GM21360 (cell line): ENCODE data around the gene KDM8.

Experiments used
- ATAC-seq: cut with Tn5 transposase; IDR thresholded peaks from one replicate; pipeline ENCODE4 v1.9.1; 2021; ENCODE audit warnings: mild to moderate bottlenecking, moderate library complexity; ENCODE audit not compliant: unreplicated experiment

KDM8 gene

DNA sequence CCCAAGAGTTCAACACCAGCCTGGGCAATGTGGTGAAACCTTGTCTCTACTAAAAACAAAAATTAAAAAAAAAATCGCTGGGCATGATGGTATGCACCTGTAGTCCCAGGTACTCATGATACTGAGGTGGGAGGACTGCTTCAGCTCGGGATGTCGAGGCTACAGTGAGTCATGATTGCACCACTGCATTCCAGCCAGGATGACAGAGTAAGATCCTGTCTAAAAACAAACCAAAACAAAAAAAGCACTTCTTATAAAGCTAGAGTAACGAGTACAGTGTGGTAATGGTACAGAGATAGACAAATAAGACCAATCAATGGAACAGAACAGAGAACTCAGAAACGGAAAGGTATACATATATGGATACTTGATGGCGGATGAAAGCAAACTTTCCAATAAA, 60.8 kb downstream of the KDM8 start:
- no peak for ATAC-seq

DNA sequence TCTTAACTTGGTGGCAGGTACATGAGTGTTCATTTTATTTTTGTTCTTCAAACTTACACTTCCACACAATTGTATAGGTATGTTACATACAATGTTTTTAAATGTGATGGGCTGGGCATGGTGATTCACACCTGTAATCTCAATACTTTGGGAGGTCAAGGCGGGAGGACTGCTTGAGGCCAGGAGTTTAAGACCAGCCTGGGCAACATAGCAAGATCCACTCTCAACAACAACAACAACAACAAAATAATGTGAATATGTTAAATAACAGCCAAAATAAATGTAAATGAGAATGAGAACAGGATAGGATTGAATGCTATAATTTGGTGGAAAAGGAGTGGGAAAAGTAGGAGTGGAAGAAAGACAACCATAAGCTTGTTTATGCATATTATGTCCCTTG, 62.7 kb downstream of the KDM8 start:
- ATAC-seq = no peak

DNA sequence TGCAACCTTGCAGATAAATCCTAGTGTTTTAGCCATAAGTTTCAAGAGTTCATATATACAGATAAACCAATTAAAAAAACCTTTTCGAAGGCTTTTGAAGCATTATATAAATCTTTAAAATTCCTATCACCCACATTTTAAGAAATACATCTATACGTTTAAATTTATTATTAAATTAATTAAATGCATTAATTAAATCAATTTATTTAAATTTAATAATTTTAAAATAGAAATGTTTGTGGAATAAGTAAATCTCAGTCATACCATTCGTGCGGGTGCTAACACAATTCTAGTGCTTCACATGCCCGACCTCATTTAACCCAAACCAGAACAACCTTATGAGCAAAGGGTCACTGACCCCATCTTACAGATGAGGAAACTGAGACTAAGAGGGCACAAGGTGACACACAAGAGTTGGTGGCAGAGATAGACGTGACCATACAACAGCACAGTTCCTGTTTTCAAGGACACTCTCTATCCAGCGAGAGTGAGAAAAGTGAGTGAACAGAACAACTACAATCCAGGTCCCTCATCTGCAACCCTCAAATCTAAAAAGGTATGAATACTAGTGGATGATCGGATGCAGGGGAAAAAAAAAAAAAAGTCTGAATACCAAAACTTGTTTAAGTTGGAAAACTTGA, 63.8 kb downstream of the KDM8 start:
- ATAC-seq = no peak

DNA sequence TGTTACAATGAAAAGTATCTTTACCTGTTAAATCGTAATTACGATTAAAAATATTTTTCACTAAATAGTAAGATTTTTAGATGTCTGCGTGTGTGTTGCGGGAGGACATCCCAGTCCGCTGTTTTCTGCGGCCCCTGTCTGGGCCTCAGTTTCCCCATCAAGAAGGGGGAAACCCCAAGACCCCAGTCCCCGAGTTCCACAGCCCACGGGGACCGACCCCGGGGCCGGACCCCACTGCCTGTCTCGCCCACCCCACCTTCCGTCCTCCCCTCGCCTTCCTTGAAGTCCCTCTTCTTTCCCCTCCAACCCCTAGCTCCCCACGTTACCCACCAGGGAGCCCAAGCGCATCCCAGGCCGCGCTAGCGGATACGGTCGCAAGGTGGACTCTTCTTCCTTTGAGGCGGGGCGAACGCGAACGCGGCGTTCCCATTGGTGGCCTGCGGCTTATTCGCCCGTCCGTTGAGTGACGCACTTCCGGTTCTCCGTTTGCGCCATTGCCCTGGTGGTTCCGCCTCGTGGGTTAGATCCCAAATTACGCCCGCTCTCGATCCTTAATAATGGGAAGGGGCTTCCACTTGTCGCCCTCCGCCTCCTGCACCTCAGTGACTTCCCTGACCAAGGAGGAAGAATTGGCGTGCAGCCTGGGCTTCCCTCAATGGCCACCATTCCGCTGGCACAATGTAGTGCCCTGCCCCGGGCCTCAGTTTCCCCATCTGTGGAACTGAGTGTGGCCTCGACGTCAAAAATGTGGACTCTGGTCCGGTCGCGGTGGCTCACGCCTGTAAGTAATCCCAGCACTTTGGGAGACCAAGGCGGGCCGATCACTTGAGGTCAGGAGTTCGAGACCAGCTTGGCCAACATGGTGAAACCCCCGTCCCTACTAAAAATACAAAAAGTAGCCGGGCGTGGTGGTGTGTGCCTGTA, 65.3 kb downstream of the KDM8 start, which contains the start of gene NSMCE1:
Gene NSMCE1 (minus strand): TSS at position 397 of the 924 bp plus-strand sequence. CDS start 11,202 bp downstream, outside the sequence.
- peak; percentile 92 for ATAC-seq

DNA sequence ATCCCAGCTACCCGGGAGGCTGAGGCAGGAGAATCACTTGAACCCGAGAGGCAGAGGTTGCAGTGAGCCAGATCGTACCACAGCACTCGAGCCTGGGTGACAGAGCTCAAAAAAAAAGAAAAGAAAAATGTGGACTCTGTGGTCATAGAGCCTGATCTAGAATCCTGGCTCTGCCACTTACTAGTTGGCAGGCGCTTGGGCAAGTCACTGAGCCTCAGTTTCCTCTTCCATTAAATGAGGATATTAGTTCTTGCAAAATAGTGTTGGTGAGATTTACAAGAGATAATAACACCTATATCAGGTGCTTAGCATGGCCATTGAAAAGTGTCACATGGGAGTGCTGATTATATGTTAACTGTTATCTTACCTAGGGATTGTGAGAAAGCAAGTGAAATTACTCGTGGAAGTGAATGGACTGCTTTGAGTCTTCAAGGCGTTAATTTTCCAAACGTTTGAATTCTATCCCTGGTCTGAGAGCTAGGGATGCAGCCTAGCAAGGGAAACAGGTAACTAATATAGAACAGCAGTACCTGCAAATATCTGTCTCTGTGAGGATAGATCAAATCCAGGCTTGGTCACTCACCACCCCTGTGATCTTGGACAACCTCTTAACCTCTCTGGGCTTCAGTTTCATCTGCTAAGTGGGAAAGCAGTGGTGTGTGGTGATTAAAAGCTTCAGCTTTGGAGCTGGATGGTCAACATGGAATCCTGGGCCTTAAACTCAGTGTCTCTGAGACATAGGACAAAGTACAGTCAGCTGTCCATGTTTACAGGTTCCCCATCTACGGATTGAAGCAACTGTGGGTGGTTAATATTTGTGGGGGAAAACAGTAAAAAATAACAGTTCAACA, 66.2 kb downstream of the KDM8 start:
- ATAC-seq = no peak

DNA sequence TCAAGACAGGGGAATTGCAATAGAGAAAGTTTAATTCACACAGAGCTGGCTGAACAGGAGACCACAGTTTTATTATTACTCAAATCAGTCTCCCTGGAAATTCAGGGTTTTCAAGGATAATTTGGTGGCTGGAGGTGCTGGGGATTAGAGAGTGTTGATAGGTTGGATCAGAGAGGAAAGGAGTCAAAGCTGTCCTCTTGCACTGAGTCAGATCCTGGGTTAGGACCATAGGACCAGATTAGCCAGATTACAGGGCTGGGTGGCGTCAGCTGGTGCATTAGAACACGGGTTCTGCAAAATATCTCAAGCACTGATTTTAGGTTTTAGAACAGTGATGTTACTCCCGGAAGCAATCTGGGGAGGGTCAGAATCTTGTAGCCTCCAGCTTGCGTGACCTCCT, 67.0 kb downstream of the KDM8 start:
- no peak for ATAC-seq
